Vagina (tissue), 2 donors: Measurements from ENCODE around the gene EPAS1. TPM values are rescaled to one million over a fixed set of nuclear protein-coding genes. Genes with fewer than 3 reads are reported as not detected.

Experiments used
- DNase-seq, 2 donors: peaks; one replicate each; pipeline ENCODE4 v3.0.0-alpha.2; 2017; ENCODE audit errors: extremely low spot score in 2 of 2
- H3K27ac ChIP-seq: fragments of 200-600 bp; sonication (generic); one replicate; pipeline ENCODE4 v1.5.1; 2019
- H3K27me3 ChIP-seq: fragments of 200-600 bp; sonication (generic); one replicate; pipeline ENCODE4 v1.5.1; 2019
- H3K36me3 ChIP-seq, 2 donors: fragments of 200-600 bp; sonication (generic); one replicate each; pipeline ENCODE4 v1.5.1; 2017 to 2019
- H3K4me1 ChIP-seq: fragments of 200-600 bp; sonication (generic); one replicate; pipeline ENCODE4 v1.5.1; 2019
- H3K4me3 ChIP-seq, 2 donors: fragments of 200-600 bp; sonication (generic); 1 replicate in 1 of 2; 2 replicates in 1 of 2; pipeline ENCODE4 v1.5.1; 2016 to 2019
- H3K9me3 ChIP-seq: fragments of 200-600 bp; sonication (generic); one replicate; pipeline ENCODE4 v1.5.1; 2019
- POLR2A ChIP-seq, 2 donors: fragments of 450-650 bp; IDR thresholded peaks; one replicate each; pipeline ENCODE4 v1.6.1; 2017; ENCODE audit warnings: antibody characterized with exemption in 2 of 2, mild to moderate bottlenecking in 2 of 2, moderate library complexity in 2 of 2
- POLR2AphosphoS5 ChIP-seq, 2 donors: sonication (generic); formaldehyde crosslinking; IDR thresholded peaks; one replicate each; pipeline ENCODE4 v1.9.0; 2017; ENCODE audit warnings: antibody characterized with exemption in 2 of 2, mild to moderate bottlenecking in 2 of 2, low read depth in 1 of 2; ENCODE audit not compliant: insufficient read depth in 1 of 2
- intact Hi-C: fragments of 100-400 bp; cut with DNase I; formaldehyde crosslinking; loops from one replicate; pipeline ENCODE4 v1.15.1; 2023
- total RNA-seq: library from RNA; depleted of rRNA; stranded (reverse); fragments of >200 nt; gene quantifications from one replicate; pipeline ENCODE4 v1.2.3, GENCODE V29; 2016
- TF ChIP-seq, protein P1 (sequence below), 3 experiments: fragments of 450-650 bp in 2 of 3; fragments of 200-600 bp in 1 of 3; sonication (generic) in 1 of 3; IDR thresholded peaks; one replicate each; pipeline ENCODE4 v1.5.1; 2017 to 2019; ENCODE audit warnings: antibody characterized with exemption in 3 of 3, mild to moderate bottlenecking in 2 of 3, moderate library complexity in 2 of 3

The EPAS1 gene
- total RNA-seq, 1 donor from 2014 or later = 222 TPM

DNA sequence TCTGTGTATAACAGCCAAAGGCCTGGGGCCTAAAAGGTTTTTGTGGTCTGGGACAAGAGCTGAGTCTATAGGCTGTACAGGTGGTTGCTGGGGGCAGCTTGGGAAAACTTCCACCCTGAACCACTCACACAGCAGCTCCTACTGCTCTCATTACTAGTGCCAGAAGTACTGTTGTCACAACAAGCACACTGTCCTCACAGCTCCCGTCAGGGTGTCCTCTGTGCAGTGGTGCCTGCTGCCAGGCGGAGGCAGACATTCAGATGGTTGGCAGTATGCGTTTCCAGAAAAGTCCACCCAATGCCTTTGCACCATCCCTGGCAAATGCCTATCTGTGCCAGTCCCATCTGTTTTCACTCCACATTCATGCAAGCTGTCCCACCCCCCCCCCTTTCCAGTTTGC lies 58.5 kb downstream of the EPAS1 start:
- peaks cover 20% of the 10 kb centered on the region for H3K4me1 ChIP-seq
- TF ChIP-seq, protein P1, sequence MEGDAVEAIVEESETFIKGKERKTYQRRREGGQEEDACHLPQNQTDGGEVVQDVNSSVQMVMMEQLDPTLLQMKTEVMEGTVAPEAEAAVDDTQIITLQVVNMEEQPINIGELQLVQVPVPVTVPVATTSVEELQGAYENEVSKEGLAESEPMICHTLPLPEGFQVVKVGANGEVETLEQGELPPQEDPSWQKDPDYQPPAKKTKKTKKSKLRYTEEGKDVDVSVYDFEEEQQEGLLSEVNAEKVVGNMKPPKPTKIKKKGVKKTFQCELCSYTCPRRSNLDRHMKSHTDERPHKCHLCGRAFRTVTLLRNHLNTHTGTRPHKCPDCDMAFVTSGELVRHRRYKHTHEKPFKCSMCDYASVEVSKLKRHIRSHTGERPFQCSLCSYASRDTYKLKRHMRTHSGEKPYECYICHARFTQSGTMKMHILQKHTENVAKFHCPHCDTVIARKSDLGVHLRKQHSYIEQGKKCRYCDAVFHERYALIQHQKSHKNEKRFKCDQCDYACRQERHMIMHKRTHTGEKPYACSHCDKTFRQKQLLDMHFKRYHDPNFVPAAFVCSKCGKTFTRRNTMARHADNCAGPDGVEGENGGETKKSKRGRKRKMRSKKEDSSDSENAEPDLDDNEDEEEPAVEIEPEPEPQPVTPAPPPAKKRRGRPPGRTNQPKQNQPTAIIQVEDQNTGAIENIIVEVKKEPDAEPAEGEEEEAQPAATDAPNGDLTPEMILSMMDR (IDR thresholded peaks at IDR 0.05) = no peak
- TF ChIP-seq POLR2A (IDR thresholded peaks at IDR 0.05) = no peak
- TF ChIP-seq POLR2AphosphoS5 (IDR thresholded peaks at IDR 0.05; ENCODE audit: insufficient read depth in 1 of 2, low read depth in 1 of 2) = no peak
- no peaks in the 10 kb centered on the region for H3K27me3 ChIP-seq
- no peak for DNase-seq
- H3K27ac ChIP-seq = no peak overlapping the region
- intact Hi-C loops = loop anchor here (10.0 kb wide), 1 partner anchor 291 kb away; no protein-coding TSS in a partner anchor
- no peaks in the 10 kb centered on the region for H3K9me3 ChIP-seq
- H3K36me3 ChIP-seq = peaks cover 0 to 22% of the 10 kb centered on the region in 2 donors
- no peak overlapping the region for H3K4me3 ChIP-seq

DNA sequence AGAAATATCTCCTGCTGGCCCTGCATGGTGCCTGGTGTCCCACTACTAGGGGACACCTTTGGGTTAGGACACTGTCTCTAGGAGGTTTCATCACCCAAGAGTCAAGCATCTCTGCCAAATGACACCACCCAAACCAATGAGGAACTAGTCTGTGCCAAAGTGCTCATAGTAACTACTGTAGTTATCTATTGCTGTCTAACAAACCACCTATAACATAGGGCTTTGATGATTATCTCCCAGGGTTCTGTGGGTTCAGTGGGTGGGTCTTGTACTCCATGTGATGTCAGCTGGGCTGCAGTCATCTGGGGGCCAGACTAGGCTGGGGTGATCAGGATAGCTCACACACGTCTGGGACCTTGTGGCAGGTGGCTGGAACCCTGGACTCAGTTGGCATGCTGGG lies 59.8 kb downstream of the EPAS1 start:
- no peak overlapping the region for H3K4me3 ChIP-seq
- no peaks in the 10 kb centered on the region for H3K27me3 ChIP-seq
- intact Hi-C loops = loop anchor here (10.0 kb wide), 1 partner anchor 292 kb away; no protein-coding TSS in a partner anchor
- no peak overlapping the region for H3K27ac ChIP-seq
- no peak for DNase-seq
- H3K4me1 ChIP-seq = peaks cover 20% of the 10 kb centered on the region
- no peak for TF ChIP-seq POLR2AphosphoS5 (IDR thresholded peaks at IDR 0.05; ENCODE audit: insufficient read depth in 1 of 2, low read depth in 1 of 2)
- no peak for TF ChIP-seq POLR2A (IDR thresholded peaks at IDR 0.05)
- TF ChIP-seq, protein P1 (IDR thresholded peaks at IDR 0.05) = no peak
- H3K9me3 ChIP-seq = no peaks in the 10 kb centered on the region
- peaks cover 0 to 33% of the 10 kb centered on the region in 2 donors for H3K36me3 ChIP-seq

DNA sequence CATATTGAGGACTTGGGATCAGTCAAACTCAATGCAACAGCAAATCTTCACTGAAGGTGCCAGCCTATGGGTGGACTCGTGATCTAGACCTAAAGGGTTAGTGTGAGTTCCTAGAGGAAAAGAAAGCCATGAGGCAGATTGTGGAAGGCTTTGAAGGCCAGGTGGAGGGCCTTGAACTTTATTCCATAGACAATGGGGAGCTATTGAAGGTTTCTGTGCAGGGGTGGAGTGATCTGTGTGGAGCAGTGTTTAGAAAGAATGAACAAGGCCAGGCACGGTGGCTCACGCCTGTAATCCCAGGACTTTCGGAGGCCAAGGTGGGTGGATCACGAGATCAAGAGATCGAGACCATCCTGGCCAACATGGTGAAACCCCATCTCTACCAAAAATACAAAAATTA lies 61.5 kb downstream of the EPAS1 start:
- Histone ChIP-seq H3K4me3 (no peak overlapping the region), H3K36me3 (peaks cover 0 to 33% of the 10 kb centered on the region in 2 donors), H3K27me3 (no peaks in the 10 kb centered on the region), H3K4me1 (peaks cover 9% of the 10 kb centered on the region), H3K9me3 (no peaks in the 10 kb centered on the region), H3K27ac (no peak overlapping the region)
- intact Hi-C loops = loop anchor here (10.0 kb wide), 1 partner anchor 294 kb away; no protein-coding TSS in a partner anchor
- DNase-seq = no peak
- TF ChIP-seq POLR2A (IDR thresholded peaks at IDR 0.05) (no peak), POLR2AphosphoS5 (IDR thresholded peaks at IDR 0.05; ENCODE audit: insufficient read depth in 1 of 2, low read depth in 1 of 2) (no peak)
- TF ChIP-seq, protein P1 (IDR thresholded peaks at IDR 0.05) = no peak

DNA sequence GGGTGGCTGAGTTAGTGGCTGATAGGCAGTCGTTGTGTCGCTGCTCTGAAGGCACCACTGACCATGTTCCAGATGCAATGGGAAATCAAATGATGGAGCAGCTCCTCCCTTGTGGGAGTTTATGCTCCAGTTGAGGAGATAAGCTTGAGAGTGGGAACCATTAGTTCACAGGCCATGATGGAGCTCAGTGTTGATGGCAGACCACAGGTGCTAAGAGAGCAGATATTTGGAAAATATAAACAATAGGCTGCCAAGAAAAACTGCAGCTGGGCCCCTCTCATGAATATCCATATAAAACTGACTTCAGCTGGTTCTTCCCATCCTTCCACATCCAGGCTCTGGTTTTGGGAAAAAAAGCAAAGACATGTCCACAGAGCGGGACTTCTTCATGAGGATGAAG lies 63.1 kb downstream of the EPAS1 start:
- TF ChIP-seq POLR2AphosphoS5 (IDR thresholded peaks at IDR 0.05; ENCODE audit: insufficient read depth in 1 of 2, low read depth in 1 of 2) = no peak
- Histone ChIP-seq H3K9me3 (no peaks in the 10 kb centered on the region), H3K4me3 (no peak overlapping the region), H3K4me1 (peaks cover 13% of the 10 kb centered on the region), H3K27me3 (no peaks in the 10 kb centered on the region), H3K36me3 (peaks cover 0 to 33% of the 10 kb centered on the region in 2 donors), H3K27ac (no peak overlapping the region)
- no peak for DNase-seq
- intact Hi-C loops = loop anchor here (5.0 to 10.0 kb wide), 2 partner anchors 66 to 348 kb away; partner anchors contain the start of gene EPAS1

DNA sequence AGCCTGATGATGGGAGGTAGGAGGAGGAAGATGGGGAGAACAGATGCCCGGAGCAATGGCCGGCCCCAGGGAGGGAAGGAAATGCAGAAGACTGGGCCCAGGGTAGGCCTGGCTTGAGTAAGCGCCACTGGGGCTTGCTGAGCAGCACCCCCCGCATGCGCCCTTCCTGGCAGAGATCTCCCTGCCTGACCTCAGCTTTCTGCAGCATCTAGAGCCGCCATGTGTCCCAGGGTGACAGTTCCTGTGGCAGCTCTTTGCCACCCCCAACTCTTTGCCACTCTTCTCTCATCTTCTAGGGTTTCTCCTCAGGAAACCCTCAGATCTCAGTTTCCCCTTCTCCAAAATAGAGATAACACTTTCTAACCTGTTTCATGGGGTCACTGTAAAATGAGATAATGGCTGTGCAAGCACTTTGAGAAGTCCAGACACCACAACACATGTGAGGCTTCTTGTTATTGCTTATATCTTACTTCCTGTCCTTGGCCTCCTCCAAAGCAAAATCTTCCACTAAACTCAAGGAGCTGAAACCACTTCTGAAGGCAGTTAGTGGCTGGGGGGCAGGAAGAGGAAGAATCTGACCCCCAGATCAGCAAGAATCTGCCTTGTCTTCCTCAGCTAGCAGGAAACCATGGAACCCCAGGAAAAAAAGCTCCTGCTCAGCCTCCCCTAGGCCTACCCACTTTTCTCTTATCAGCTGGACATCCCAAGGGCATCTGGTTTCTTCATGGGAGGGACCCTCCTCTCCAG lies 64.9 kb downstream of the EPAS1 start:
- no peak for DNase-seq
- Histone ChIP-seq H3K27me3 (no peaks in the 10 kb centered on the region), H3K4me3 (no peak overlapping the region), H3K36me3 (peaks cover 0 to 29% of the 10 kb centered on the region in 2 donors), H3K4me1 (peaks cover 13% of the 10 kb centered on the region), H3K27ac (no peak overlapping the region), H3K9me3 (no peaks in the 10 kb centered on the region)
- TF ChIP-seq, protein P1 (IDR thresholded peaks at IDR 0.05) = no peak
- TF ChIP-seq POLR2A (IDR thresholded peaks at IDR 0.05) (no peak), POLR2AphosphoS5 (IDR thresholded peaks at IDR 0.05; ENCODE audit: insufficient read depth in 1 of 2, low read depth in 1 of 2) (no peak)
- intact Hi-C loops = loop anchor here (5.0 to 10.0 kb wide), 2 partner anchors 67 to 350 kb away; partner anchors contain the start of gene EPAS1
